Ovary (tissue), 9 donors: ENCODE results near the gene NAALADL2. TPM values are rescaled to one million over a fixed set of nuclear protein-coding genes. Genes with fewer than 3 reads are reported as not detected.

Source experiments
- DNase-seq, 5 donors: peaks; one replicate each; pipeline ENCODE4 v3.0.0-alpha.2; 2019 to 2020
- H3K27ac ChIP-seq, 2 donors: fragments of 200-600 bp; one replicate each; pipeline versions ENCODE4 v1.5.1 to v1.8.0; 2019 to 2022
- H3K27me3 ChIP-seq: fragments of 200-600 bp; one replicate; pipeline ENCODE4 v1.8.0; 2022
- H3K36me3 ChIP-seq: fragments of 200-600 bp; sonication (generic); one replicate; pipeline ENCODE4 v1.5.1; 2019
- H3K4me1 ChIP-seq: one replicate; pipeline ENCODE4 v1.8.1; 2013; ENCODE audit warnings: mild to moderate bottlenecking, moderate library complexity; ENCODE audit not compliant: insufficient read depth
- H3K4me3 ChIP-seq: fragments of 200-600 bp; sonication (generic); one replicate; pipeline ENCODE4 v1.5.1; 2017
- H3K9me3 ChIP-seq, 2 donors: fragments of 200-600 bp in 1 of 2; sonication (generic) in 1 of 2; one replicate each; pipeline versions ENCODE4 v1.5.1 to v1.8.1; 2013 to 2019; ENCODE audit warnings: mild to moderate bottlenecking in 1 of 2, moderate library complexity in 1 of 2
- EP300 ChIP-seq: sonication (generic); formaldehyde crosslinking; IDR thresholded peaks from one replicate; pipeline ENCODE4 v1.6.1; 2017; ENCODE audit warnings: antibody characterized with exemption
- POLR2A ChIP-seq: fragments of 450-650 bp; IDR thresholded peaks from one replicate; pipeline ENCODE4 v1.6.1; 2017; ENCODE audit warnings: antibody characterized with exemption, mild to moderate bottlenecking, moderate library complexity
- WGBS, 3 donors: extraction: QIAGEN DNeasy Blood & Tissue Kit in 1 of 3; methylation state at CpG; one replicate each; pipeline versions ENCODE4 v1.1.5 to v1.1.7; 2013 to 2017; 5-methylcytosine and 5-hydroxymethylcytosine counted together
- intact Hi-C, 4 donors: fragments of 100-400 bp; cut with DNase I; formaldehyde crosslinking; loops; one replicate each; pipeline versions ENCODE4 v1.11.0 to v1.15.1; 2022 to 2023
- polyA plus RNA-seq, 2 donors: library from polyadenylated mRNA; stranded (reverse); fragments of 200-250 nt in 1 of 2; fragments of 350-450 nt in 1 of 2; fragmentation: Illumina TruSeq in 1 of 2; extraction: RNeasy Lipid Tissue Mini Kit (QIAGEN cat#74804) in 1 of 2; gene quantifications; one replicate each; pipeline ENCODE4 v1.2.3, GENCODE V29; 2013 to 2014
- total RNA-seq, 7 donors: library from RNA; depleted of rRNA in 2 of 7; stranded (reverse); fragments of >200 nt in 2 of 7; fragmentation: NEBNext Ultra II Directional in 3 of 7; extraction: Animal tissue kit (Norgen Biotek cat#: 25700) in 3 of 7; gene quantifications; one replicate each; pipeline versions ENCODE4 v1.1.0 to v1.2.4, GENCODE V29; 2016 to 2023
- TF ChIP-seq, protein P1 (sequence below), 3 donors: fragments of 450-650 bp in 2 of 3; fragments of 200-600 bp in 1 of 3; IDR thresholded peaks; one replicate each; pipeline versions ENCODE4 v1.5.1 to v1.8.0; 2016 to 2022; ENCODE audit warnings: antibody characterized with exemption in 3 of 3, mild to moderate bottlenecking in 1 of 3
- donor health status: DM: no; HTN: no; CAD: no; lungs with moderate emphysema.
- donor health status: DM: no; HTN: no; CAD: no.
- donor health status: Bipolar disorder and iron deficiency.
- donor health status: DM: yes; HTN: yes; CAD: no.
- donor health status: DM: no; HTN: no; CAD: no.
- donor health status: DM: yes; HTN: yes; CAD: no.

NAALADL2 gene
- total and polyA plus RNA-seq, 9 donors: 2.3 to 29.3 (median 15.2) TPM

GRCh38 chr3:174936590-174936989 lies 77.5 kb downstream of the NAALADL2 start:
- H3K4me3 ChIP-seq: no peak overlapping the region
- H3K9me3 ChIP-seq: no peaks in the 10 kb centered on the region
- TF ChIP-seq POLR2A: no peak
- no peak for TF ChIP-seq EP300
- TF ChIP-seq, protein P1, sequence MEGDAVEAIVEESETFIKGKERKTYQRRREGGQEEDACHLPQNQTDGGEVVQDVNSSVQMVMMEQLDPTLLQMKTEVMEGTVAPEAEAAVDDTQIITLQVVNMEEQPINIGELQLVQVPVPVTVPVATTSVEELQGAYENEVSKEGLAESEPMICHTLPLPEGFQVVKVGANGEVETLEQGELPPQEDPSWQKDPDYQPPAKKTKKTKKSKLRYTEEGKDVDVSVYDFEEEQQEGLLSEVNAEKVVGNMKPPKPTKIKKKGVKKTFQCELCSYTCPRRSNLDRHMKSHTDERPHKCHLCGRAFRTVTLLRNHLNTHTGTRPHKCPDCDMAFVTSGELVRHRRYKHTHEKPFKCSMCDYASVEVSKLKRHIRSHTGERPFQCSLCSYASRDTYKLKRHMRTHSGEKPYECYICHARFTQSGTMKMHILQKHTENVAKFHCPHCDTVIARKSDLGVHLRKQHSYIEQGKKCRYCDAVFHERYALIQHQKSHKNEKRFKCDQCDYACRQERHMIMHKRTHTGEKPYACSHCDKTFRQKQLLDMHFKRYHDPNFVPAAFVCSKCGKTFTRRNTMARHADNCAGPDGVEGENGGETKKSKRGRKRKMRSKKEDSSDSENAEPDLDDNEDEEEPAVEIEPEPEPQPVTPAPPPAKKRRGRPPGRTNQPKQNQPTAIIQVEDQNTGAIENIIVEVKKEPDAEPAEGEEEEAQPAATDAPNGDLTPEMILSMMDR (IDR thresholded peaks at IDR 0.05): no peak
- H3K4me1 ChIP-seq: no peaks in the 10 kb centered on the region
- WGBS, 3 donors: 78 to 91% (median 86%) methylated on average over 4 of the region's 4 CpGs
- DNase-seq: no peak
- no peaks in the 10 kb centered on the region for H3K27me3 ChIP-seq
- intact Hi-C loops: no loop called here
- H3K36me3 ChIP-seq: no peaks in the 10 kb centered on the region
- H3K27ac ChIP-seq: no peak overlapping the region

DNA sequence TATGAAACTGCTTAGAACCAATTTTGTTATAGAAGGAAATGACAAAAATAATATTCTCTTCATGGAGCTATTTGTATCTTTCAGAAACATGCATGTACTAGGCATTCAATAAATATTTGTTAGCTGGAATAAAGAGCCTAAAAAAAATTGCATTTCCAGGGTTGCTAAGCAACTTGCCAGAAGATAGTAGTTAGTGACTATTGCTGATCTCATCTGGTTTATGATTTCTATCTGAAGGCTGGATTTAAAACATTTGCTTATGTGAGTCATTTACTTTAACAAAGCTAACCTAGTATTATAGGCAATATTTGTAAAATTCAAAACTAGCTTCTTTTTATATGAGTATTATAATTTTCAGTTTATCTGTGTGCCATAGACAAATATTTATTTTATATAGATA lies 78.3 kb downstream of the NAALADL2 start:
- no peaks in the 10 kb centered on the region for H3K36me3 ChIP-seq
- DNase-seq: no peak
- no peak overlapping the region for H3K4me3 ChIP-seq
- H3K27me3 ChIP-seq: no peaks in the 10 kb centered on the region
- H3K4me1 ChIP-seq: no peaks in the 10 kb centered on the region
- intact Hi-C loops: no loop called here
- H3K9me3 ChIP-seq: no peaks in the 10 kb centered on the region
- no peak overlapping the region for H3K27ac ChIP-seq
- TF ChIP-seq, protein P1 (IDR thresholded peaks at IDR 0.05): no peak
- TF ChIP-seq EP300: no peak
- TF ChIP-seq POLR2A: no peak

DNA sequence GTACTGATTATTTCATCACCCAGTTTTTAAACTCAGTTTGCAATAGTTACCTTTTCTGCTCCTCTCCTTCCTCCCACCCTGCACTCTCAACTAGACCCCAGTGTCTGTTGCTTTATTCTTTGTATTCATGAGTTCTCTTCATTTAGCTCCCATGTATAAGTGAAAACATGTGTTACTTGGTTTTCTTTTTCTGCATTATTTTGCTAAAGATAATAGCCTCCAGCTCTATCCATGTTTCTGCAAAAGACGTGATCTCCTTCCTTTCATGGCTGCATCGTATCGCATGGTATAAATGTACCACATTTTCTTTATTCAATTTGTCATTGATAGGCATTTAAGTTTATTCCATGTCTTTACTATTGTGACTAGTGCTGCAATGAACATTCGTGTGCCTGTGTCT lies 79.0 kb downstream of the NAALADL2 start:
- 77 to 90% (median 78%) methylated on average over 4 of the region's 4 CpGs for WGBS, 3 donors
- TF ChIP-seq EP300 (no peak), POLR2A (no peak)
- TF ChIP-seq, protein P1 (IDR thresholded peaks at IDR 0.05): no peak
- H3K27ac ChIP-seq: no peak overlapping the region
- H3K27me3 ChIP-seq: no peaks in the 10 kb centered on the region
- no peak overlapping the region for H3K4me3 ChIP-seq
- intact Hi-C loops: no loop called here
- H3K36me3 ChIP-seq: no peaks in the 10 kb centered on the region
- no peak for DNase-seq
- H3K4me1 ChIP-seq: no peaks in the 10 kb centered on the region
- no peaks in the 10 kb centered on the region for H3K9me3 ChIP-seq

DNA sequence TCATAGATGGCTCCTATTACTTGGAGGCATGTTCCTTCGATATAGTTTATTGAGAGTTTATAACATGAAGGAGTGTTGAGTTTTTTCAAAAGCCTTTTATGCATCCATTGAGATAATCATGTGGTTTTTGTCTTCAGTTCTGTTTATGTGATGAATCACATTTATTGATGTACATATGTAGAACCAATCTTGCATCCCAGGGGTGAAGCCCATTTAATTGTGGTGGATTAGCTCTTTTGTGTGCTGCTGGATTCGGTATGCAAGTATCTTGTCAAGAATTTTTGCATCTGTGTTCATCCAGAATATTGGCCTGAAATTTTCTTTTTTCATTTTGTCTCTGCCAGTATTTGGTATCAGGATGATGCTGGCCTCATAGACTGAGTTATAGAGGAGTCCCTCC lies 81.0 kb downstream of the NAALADL2 start:
- no peaks in the 10 kb centered on the region for H3K27me3 ChIP-seq

More for the DNA sequence above, 81.0 kb downstream of the NAALADL2 start:
- Histone ChIP-seq H3K4me3 (no peak overlapping the region), H3K36me3 (no peaks in the 10 kb centered on the region), H3K4me1 (no peaks in the 10 kb centered on the region), H3K9me3 (no peaks in the 10 kb centered on the region), H3K27ac (no peak overlapping the region)
- no peak for DNase-seq
- WGBS, 3 donors: 92 to 95% (median 95%) methylated on average over 2 of the region's 2 CpGs
- intact Hi-C loops: no loop called here
- TF ChIP-seq EP300 (no peak), POLR2A (no peak)
- TF ChIP-seq, protein P1 (IDR thresholded peaks at IDR 0.05): no peak
